Astrocyte (in vitro differentiated cells and primary cell): ENCODE results near the gene SCAMP3. TPM values are rescaled to one million over a fixed set of nuclear protein-coding genes. Genes with fewer than 3 reads are reported as not detected.

Source experiments
- DNase-seq: peaks from one replicate; pipeline ENCODE4 v3.0.0-alpha.2; 2010; ENCODE audit warnings: low read depth
- FAIRE-seq: peaks from 2 replicates; lab custom pipeline; 2011; peaks lifted over from hg19 to GRCh38; lab: Jason Lieb, UNC
- H2AFZ ChIP-seq: 2 replicates; pipeline ENCODE4 v1.6.0; 2012; ENCODE audit warnings: low read depth, low read length, inconsistent platforms
- H3K27ac ChIP-seq: 2 replicates; pipeline ENCODE4 v1.5.1; 2011; ENCODE audit warnings: low read depth, low read length, inconsistent platforms
- H3K27me3 ChIP-seq: 2 replicates; pipeline ENCODE4 v1.6.0; 2011; ENCODE audit warnings: low read length, inconsistent platforms; ENCODE audit not compliant: insufficient read depth
- H3K36me3 ChIP-seq: 2 replicates; pipeline ENCODE4 v1.5.1; 2011; ENCODE audit warnings: low read length, inconsistent platforms; ENCODE audit not compliant: insufficient read depth
- H3K4me1 ChIP-seq: 2 replicates; pipeline ENCODE4 v1.5.1; 2011; ENCODE audit warnings: low read length, inconsistent platforms; ENCODE audit not compliant: insufficient read depth
- H3K4me2 ChIP-seq: 2 replicates; pipeline ENCODE4 v1.6.0; 2012; ENCODE audit warnings: low read length, inconsistent platforms
- H3K4me3 ChIP-seq: 2 replicates; pipeline ENCODE4 v1.5.1; 2011; ENCODE audit warnings: low read depth, mild to moderate bottlenecking, low read length, inconsistent platforms; ENCODE audit not compliant: insufficient read depth
- H3K79me2 ChIP-seq: 2 replicates; pipeline ENCODE4 v1.6.0; 2012; ENCODE audit warnings: mild to moderate bottlenecking, low read length, inconsistent platforms; ENCODE audit not compliant: insufficient read depth
- H3K9ac ChIP-seq: 2 replicates; pipeline ENCODE4 v1.6.0; 2012; ENCODE audit warnings: mild to moderate bottlenecking, low read length, inconsistent platforms
- H3K9me3 ChIP-seq: 2 replicates; pipeline ENCODE4 v1.5.1; 2012; ENCODE audit warnings: low read depth, mild to moderate bottlenecking, low read length, inconsistent platforms; ENCODE audit not compliant: insufficient read depth
- H4K20me1 ChIP-seq: 2 replicates; pipeline ENCODE4 v1.6.0; 2012; ENCODE audit warnings: low read length, inconsistent platforms; ENCODE audit not compliant: insufficient read depth
- H3K27ac Mint-ChIP-seq: one replicate; pipeline ENCODE4 v1.8.0; 2021; ENCODE audit warnings: mild to moderate bottlenecking, mixed read lengths; ENCODE audit not compliant: unreplicated experiment
- H3K27me3 Mint-ChIP-seq: one replicate; pipeline ENCODE4 v1.8.0; 2021; ENCODE audit warnings: low read depth, mixed read lengths; ENCODE audit not compliant: unreplicated experiment
- H3K36me3 Mint-ChIP-seq: one replicate; pipeline ENCODE4 v1.8.0; 2021; ENCODE audit warnings: low read depth, mixed read lengths; ENCODE audit not compliant: unreplicated experiment
- H3K4me1 Mint-ChIP-seq: one replicate; pipeline ENCODE4 v1.8.0; 2021; ENCODE audit warnings: low read depth, mixed read lengths; ENCODE audit not compliant: unreplicated experiment
- H3K4me3 Mint-ChIP-seq: one replicate; pipeline ENCODE4 v1.8.0; 2021; ENCODE audit warnings: mild to moderate bottlenecking, moderate library complexity, mixed read lengths; ENCODE audit not compliant: unreplicated experiment
- H3K9me3 Mint-ChIP-seq: one replicate; pipeline ENCODE4 v1.8.0; 2021; ENCODE audit warnings: mild to moderate bottlenecking, mixed read lengths; ENCODE audit not compliant: unreplicated experiment
- EZH2 ChIP-seq: IDR thresholded peaks from 2 replicates; pipeline ENCODE4 v1.6.1; 2012; ENCODE audit warnings: mild to moderate bottlenecking, low read length, inconsistent platforms; ENCODE audit not compliant: insufficient read depth
- total RNA-seq: library from RNA; stranded (reverse); gene quantifications from 2 replicates; pipeline ENCODE4 v1.2.1, GENCODE V29; 2021
- TF ChIP-seq, protein P1 (sequence below): IDR thresholded peaks from 2 replicates; pipeline ENCODE4 v1.5.1; 2011; ENCODE audit warnings: low read depth, mild to moderate bottlenecking, inconsistent platforms, low read length, moderate library complexity; ENCODE audit not compliant: insufficient read depth

The SCAMP3 gene
- total RNA-seq, 1 donor from 2014 or later = 68.9 TPM

DNA sequence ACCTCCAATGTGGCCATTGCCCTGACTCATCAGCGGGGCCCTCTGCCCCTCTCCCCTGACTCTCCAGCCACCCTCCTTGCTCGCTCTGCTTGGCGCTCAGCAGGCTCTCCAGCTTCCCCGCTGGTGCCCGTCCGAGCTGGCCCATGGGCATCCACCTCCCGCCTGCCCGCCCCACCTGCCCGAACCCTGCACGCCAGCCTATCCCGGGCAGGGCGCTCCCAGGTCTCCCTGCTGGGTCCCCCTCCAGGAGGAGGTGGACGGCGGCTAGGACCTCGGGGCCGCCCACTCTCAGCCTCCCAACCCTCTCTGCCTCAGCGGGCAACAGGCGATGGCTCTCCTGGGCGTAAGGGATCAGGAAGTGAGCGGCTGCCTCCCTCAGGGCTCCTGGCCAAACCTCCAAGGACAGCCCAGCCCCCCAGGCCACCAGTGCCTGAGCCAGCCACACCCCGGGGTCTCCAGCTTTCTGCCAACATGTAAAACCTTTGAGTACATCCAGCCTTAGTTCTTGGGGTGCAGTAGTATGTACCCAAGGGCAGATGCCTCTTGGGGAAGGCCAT is 25.9 kb upstream of the SCAMP3 start:
- Mint-ChIP-seq H3K27ac (no peak overlapping the region), H3K36me3 (peaks cover 9% of the 10 kb centered on the region), H3K27me3 (peaks cover 26% of the 10 kb centered on the region), H3K4me1 (no peaks in the 10 kb centered on the region), H3K4me3 (no peak overlapping the region), H3K9me3 (peaks cover 2% of the 10 kb centered on the region)
- Histone ChIP-seq H2AFZ (no peak overlapping the region), H3K4me3 (no peak overlapping the region), H3K4me2 (no peak overlapping the region), H3K9me3 (no peaks in the 10 kb centered on the region), H3K9ac (no peak overlapping the region), H3K79me2 (no peaks in the 10 kb centered on the region), H3K27ac (no peak overlapping the region), H4K20me1 (no peaks in the 10 kb centered on the region), H3K27me3 (peaks cover 2% of the 10 kb centered on the region), H3K4me1 (no peaks in the 10 kb centered on the region), H3K36me3 (no peaks in the 10 kb centered on the region)
- FAIRE-seq (no peak), DNase-seq (no peak)
- TF ChIP-seq, protein P1, sequence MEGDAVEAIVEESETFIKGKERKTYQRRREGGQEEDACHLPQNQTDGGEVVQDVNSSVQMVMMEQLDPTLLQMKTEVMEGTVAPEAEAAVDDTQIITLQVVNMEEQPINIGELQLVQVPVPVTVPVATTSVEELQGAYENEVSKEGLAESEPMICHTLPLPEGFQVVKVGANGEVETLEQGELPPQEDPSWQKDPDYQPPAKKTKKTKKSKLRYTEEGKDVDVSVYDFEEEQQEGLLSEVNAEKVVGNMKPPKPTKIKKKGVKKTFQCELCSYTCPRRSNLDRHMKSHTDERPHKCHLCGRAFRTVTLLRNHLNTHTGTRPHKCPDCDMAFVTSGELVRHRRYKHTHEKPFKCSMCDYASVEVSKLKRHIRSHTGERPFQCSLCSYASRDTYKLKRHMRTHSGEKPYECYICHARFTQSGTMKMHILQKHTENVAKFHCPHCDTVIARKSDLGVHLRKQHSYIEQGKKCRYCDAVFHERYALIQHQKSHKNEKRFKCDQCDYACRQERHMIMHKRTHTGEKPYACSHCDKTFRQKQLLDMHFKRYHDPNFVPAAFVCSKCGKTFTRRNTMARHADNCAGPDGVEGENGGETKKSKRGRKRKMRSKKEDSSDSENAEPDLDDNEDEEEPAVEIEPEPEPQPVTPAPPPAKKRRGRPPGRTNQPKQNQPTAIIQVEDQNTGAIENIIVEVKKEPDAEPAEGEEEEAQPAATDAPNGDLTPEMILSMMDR = no peak
- TF ChIP-seq EZH2 = no peak

DNA sequence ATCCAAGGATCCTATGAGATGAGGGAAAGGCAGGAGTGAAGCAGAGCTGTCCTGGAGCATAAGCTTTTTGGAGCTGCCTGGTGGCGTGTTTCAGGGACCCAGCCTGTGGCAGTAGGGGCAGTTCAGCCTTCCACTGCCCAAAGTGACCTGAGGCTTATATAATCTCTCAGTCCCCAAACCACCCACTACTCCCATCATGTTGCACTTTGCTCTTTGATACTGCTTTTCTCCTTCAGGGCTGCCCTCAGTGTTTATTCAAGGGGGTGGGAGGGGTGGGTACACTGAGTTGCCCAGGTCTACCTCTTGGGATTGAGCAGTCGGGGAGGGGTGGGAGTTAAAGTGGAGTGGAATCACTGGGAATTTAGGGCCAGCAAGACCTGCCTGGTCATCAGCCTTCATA is 24.4 kb upstream of the SCAMP3 start:
- Histone ChIP-seq H3K27ac (no peak overlapping the region), H3K9me3 (no peaks in the 10 kb centered on the region), H2AFZ (no peak overlapping the region), H3K36me3 (no peaks in the 10 kb centered on the region), H3K79me2 (no peaks in the 10 kb centered on the region), H3K4me2 (no peak overlapping the region), H3K4me1 (no peaks in the 10 kb centered on the region), H3K9ac (no peak overlapping the region), H4K20me1 (no peaks in the 10 kb centered on the region), H3K27me3 (no peaks in the 10 kb centered on the region), H3K4me3 (no peak overlapping the region)
- Mint-ChIP-seq H3K36me3 (peaks cover 9% of the 10 kb centered on the region), H3K27ac (no peak overlapping the region), H3K4me3 (no peak overlapping the region), H3K9me3 (peaks cover 2% of the 10 kb centered on the region), H3K27me3 (peaks cover 21% of the 10 kb centered on the region), H3K4me1 (no peaks in the 10 kb centered on the region)
- FAIRE-seq (no peak), DNase-seq (no peak)
- TF ChIP-seq, protein P1 = no peak
- no peak for TF ChIP-seq EZH2

DNA sequence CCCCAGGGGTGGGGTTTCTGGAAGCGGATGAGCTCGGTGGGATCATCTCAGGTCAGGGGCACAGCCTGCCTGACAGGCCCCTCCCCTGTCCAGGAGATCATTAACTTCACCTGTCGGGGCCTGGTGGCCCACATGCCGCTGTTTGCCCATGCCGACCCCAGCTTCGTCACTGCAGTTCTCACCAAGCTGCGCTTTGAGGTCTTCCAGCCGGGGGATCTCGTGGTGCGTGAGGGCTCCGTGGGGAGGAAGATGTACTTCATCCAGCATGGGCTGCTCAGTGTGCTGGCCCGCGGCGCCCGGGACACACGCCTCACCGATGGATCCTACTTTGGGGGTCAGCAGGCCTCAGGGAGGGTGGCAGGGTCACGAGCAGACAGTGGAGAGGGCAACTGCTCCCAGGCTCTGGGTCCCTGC is 23.5 kb upstream of the SCAMP3 start:
- DNase-seq = no peak
- Mint-ChIP-seq H3K27ac (no peak overlapping the region), H3K36me3 (peaks cover 9% of the 10 kb centered on the region), H3K4me3 (no peak overlapping the region), H3K4me1 (no peaks in the 10 kb centered on the region), H3K9me3 (peaks cover 2% of the 10 kb centered on the region), H3K27me3 (peaks cover 17% of the 10 kb centered on the region)
- H3K4me1 ChIP-seq = no peaks in the 10 kb centered on the region
- TF ChIP-seq EZH2 = no peak
- TF ChIP-seq, protein P1 = no peak
- H3K4me3 ChIP-seq = no peak overlapping the region
- H3K4me2 ChIP-seq = no peak overlapping the region
- no peaks in the 10 kb centered on the region for H4K20me1 ChIP-seq
- no peak overlapping the region for H3K9ac ChIP-seq
- H3K27me3 ChIP-seq = no peaks in the 10 kb centered on the region
- no peaks in the 10 kb centered on the region for H3K36me3 ChIP-seq
- H3K79me2 ChIP-seq = no peaks in the 10 kb centered on the region
- H3K27ac ChIP-seq = no peak overlapping the region
- FAIRE-seq = no peak
- no peaks in the 10 kb centered on the region for H3K9me3 ChIP-seq
- no peak overlapping the region for H2AFZ ChIP-seq
